ENCODE results near the gene GOLGA7B.

DNA sequence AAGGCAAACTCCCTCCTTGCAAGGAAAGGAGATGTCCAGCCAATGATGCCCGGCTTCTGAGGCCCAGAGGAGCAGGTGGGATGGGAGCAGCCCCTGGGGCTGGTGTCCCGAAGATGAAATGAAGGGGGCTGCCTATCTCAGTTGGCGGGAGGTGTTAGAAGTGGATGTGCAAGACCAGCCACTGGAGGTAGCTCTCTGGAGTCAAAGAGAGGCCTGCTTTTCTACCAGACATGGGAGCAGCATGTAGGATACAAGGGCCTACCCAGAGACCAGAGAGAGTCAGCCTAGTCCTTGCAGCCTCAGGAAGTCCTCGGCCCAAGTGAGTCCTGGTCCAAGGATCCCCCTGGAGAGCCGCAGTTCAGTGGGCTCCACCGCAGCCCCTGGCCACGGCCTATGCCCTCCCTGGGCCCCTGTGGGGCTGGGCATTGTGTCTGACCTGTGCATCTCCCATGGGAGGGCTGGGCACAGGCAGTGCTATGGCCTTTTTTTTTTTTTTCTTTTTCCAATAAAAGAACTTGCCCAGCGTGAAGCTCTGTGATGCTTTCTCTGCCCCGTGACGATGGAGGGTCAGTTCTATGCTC is 17.7 kb downstream of the GOLGA7B start:
- TF ChIP-seq CTCF (conservative IDR thresholded peaks at IDR 0.05) (no peak), EZH2 (IDR thresholded peaks at IDR 0.05; ENCODE audit: low read depth) (no peak)
